Left kidney (tissue), 2 donors: ENCODE results near the gene CDK2AP2. TPM values are rescaled to one million over a fixed set of nuclear protein-coding genes. Genes with fewer than 3 reads are reported as not detected.

ENCODE experiments used
- DNase-seq: peaks from one replicate; pipeline ENCODE4 v3.0.0-alpha.2; 2013
- polyA plus RNA-seq: library from polyadenylated mRNA; unstranded; fragments of 120-200 nt; gene quantifications from one replicate; pipeline ENCODE4 v1.2.1, GENCODE V29; 2013; ENCODE audit not compliant: insufficient read length

CDK2AP2 gene
- polyA plus RNA-seq, 1 donor, result 32.8 TPM

DNA sequence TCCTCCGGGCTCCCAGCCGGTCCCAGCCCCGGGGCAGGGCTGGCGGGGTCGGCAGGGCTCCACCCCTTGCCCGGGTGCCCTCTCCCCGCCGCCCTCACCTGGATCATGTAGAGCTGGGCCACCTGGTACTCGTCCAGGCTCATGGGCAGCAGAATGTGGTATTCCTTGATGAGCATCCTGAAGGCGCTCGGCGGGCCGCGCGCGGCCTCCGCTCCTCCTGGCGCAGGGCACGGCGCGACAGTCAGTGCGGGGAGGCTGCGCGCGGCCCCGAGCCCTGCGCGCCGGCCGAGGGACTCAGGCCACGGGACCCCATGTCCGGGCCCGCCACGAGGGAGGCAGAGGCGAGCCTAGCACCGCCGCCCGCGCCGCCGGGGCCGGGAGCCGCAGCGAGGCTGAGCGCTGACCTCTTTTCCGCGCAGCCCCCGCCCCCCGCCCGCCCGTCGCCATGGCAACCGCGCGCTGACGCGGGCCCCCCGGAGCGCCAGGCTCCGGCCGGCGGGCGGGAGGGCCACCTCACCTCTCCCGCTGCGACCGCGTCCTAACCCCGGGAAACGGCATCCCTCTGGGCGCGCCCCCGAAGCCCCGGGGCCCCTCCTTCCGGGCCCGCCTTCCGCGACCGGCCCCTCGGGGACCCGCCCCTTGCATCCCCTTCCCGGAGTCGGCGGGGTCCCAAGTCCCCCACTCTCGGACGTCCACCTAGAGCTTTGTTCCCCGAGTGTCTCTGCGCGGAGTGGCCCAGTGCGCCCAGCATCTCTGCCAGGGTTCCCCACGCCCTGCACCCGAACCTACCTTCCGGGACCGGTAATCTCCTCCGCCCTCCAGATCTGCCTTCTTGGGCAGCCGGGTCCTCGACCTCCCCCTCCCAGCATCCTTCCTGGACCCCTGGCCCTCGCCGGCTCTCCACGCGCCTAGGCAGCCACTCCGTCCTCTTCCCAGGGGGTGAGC, 3.7 kb downstream of the CDK2AP2 start:
- peak; percentile 25 for DNase-seq

DNA sequence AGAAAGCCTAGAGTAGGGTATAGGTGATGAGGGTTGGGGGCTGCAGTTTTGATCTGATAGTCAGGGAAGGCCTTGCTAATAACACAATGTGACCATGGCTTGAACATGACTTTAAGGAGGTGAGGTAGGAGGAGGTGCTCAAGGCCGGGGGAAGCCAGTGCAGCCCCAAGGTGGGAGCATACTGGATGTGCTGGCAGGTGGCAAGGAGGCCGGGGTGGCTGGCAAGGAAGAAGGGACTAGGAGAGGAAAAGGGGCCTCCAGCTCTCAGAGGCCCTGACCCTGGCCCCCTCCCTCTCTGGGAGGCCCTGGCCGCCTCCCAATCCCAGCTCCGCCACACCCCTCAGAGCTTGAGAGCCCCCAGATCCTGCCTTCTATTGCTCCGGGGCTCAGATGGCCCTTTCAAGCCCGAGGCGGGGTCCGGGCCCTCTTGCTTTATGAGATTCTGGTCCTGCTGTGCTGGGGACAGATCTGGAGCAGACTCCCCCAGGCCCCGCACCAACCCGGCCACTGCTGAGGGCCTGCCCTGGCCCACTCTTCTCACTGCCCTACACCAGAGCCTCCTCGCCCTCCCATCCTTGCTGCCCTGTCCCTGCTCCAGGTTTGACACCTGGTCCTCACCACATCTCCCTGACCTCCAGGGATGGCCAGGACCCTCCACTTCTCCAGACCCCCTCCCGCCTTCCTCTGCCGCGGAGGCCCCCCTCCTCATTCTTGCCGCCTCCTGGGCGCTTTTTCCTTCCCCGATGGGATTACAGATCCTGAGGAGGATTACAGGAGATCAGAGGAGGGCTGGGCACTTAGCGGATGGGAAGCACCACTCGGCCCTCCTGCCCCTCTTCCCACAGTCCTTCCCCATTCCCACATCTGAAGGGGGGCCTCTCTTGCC, 4.6 kb downstream of the CDK2AP2 start:
- DNase-seq, result no peak

DNA sequence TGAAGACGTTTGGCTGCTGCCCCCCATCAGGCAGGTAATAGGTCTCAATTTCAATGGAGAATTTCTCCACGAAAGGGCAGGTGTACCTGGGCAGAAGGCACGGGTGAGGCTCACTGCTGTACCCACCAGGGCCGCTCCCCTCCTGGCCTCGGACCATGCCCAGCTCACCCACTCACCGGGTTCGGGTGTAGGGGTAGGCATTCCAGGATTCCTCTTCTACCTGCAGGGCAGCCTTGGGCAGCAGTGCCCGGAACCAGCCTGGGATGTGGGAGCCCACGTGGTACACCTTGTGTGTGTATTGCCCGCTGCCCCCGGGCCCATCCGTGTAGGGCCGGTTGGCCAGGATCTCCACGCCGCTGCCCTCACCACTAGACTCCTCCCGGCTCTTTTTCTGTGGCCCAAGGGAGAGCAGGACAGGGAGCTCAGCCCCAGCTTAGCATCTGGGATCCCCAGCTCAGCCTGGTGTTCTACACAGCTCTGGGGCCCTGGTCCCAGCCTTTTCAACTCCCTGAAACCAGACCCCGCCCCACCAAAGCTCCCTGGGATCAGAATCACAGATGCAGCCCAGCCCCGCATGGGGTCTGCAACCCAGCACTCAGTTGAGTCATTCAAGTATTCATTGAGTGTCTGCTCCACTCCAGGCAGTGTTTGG, 5.5 kb downstream of the CDK2AP2 start:
- DNase-seq, result no peak

DNA sequence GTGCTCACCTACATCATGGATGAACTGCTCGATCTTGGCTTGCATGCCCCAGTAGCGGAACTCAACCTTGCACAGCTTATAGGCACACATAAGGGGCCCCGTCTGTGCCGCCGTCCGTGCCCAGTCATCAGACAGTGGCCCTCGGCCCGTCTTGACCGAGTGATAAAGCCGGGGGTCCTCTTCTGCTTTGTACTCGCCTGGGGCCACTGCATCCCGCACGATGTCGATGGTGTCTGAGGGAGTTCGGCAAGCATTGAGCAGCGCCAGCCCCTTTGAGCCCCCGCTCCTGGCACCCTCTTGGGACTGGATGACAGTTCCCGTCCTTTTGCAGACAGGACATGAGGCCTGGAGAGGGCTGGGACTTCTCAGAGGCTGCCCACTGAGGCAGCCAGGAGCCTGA, 6.1 kb downstream of the CDK2AP2 start:
- no peak for DNase-seq

DNA sequence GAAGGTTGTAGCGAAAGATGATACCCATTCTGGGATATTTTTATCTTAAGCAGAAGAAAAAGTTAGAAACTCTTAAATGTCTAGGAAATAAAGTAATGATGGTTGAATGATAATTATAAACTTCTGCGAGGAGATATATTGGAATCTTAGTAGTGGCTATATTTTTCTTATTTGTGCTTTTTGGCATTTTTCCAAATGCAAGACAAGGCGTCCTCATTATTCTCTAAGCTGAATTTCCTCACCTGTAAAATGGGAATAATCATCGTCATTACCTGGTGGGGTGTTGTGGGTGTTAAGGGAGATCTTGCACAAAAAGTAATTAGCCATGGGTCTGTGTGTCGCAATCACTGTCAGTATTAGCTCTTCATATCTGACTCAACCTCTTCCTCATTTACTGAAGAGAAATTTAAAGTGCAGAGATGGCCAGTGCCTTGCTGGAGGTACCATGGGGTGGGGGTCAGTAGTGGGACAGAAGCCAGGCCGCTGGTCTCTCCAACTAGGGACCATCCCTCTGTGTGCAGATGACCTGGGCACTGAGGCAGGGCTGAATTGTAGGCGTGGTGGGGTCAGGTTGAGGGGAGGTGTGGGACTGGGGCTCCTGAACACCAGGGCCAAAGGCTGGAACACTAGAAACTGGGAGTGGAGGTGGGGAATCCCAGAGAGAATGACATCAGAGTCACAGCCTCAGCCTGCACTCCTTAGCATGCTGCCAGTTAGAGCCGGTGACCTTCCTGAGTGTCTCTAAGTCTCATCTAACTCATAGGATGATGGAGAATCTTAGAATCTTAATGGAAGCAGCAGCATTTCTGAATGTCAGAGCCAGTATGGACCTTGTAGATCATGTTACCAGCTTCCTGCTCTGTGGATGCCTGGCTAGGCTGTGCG, 6.9 kb downstream of the CDK2AP2 start:
- DNase-seq, result no peak

DNA sequence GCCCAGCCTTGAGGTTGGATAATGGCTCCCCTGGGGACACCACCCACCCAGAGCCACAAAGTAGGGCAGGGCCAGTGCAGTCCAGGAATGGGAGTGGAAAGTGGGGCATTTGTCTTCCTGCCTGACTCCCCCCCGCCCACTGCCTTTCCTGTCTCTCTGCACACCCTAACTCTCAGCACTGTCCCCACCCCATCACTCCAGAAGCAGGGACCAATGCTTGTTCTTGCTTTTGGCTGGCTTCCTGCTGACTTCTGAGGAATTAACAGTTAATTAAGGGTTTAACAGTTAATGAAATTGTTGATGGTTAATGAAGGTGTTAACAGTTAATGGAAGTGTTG, 7.5 kb downstream of the CDK2AP2 start:
- DNase-seq, result no peak

DNA sequence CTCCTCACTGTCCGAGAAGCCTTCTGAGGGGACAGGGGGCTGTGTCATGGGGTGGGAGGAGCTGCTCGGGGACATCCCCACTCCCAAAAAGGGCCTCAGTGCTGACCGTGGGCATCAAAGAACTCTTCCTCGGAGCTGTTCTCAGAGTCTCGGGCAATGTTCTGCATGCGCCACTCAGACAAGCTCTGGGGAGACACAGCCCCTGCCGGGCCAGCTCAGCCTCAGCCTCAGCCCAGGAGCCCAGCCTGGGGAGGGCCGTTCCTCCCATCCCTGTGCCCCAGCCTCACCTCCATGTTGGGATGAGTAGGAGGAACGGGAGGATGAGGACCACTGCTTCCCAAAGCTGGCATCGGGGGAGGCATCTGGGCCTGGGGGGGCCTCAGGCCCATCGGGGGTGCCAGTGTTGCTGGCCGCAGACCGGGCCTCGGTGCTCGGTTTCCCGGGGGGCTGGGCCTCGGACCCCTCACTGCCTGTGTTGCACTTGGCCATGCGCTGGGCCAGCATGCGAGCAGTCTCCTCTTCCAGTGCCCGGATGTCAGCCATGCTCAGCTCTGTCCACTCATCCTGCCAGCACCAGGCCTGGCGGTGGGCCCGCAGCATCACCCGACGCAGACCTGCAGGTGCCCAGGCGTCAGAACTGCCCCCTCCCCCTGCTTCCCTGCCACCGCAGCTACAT, 8.0 kb downstream of the CDK2AP2 start:
- DNase-seq, result no peak

DNA sequence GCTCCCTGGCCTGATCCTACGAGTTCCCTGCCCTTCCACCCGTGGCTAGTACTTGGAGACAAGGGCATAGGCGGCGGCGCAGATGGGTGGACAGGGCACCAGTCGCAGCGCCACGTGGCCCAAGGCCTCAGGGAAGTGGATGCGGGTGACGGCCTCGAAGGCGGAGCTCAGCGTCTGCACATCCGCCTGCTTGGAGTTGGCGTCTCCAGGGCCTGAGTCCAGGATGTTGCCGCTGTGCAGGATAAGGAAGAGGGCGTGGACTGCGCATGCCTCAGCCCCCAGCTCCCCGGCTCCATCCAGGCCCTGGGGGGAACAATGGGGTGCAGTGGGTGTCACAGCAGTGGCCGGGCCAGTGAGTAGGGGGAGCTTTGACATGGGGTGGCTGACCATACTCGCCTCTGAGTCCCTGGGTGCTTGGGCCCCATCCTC, 9.4 kb downstream of the CDK2AP2 start:
- DNase-seq, result no peak

DNA sequence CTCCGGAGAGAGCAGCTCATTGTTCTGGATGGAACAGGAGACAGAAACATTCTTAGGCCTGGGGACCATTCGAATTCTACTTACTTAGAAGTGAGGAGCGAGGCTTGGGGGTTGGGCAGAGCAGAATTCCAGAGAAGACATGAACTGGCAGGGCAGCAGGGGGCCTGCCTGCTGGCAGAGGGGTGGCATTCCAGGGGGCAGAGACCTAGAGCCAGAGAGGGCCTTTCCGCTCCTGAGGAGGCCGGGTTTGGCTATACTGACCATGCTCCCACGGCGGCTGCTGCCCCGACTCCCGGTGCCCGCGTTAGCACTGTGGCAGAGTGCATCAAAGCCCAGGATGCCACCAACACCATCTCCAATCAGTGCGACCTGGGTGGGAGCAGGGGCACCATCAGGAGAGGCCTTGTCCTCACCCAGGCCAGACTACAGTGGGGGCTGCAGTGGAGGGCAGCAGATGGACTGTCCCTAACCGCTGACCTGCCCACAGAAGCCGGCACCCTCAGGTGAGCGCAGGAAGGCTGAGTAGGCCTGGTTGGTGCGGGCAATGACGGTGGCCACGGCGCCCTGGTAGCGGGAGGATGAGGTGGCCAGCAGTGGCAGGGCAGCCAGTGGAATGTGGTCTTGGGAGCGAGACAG, 10.2 kb downstream of the CDK2AP2 start:
- DNase-seq, result no peak

DNA sequence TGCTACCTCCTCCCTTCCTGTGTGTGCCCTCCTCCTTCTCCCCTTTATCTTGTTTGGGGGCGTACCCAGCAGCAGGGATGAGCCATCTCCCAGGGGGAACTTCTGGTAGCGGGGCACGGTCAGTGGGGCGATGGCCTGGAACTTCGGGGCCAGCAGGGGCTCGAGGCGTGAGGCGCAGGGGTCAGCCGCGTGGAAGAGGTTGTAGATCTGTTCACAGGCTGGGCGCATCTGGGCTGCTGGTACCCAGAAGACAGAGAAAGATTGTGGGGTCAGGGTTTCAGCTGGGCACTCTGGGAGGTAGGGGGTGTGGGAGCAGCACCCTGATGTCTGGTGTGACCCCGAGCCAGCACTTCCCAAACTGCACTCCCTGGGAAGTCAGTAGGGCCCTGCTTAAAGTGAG, 11.8 kb downstream of the CDK2AP2 start:
- DNase-seq, result no peak

DNA sequence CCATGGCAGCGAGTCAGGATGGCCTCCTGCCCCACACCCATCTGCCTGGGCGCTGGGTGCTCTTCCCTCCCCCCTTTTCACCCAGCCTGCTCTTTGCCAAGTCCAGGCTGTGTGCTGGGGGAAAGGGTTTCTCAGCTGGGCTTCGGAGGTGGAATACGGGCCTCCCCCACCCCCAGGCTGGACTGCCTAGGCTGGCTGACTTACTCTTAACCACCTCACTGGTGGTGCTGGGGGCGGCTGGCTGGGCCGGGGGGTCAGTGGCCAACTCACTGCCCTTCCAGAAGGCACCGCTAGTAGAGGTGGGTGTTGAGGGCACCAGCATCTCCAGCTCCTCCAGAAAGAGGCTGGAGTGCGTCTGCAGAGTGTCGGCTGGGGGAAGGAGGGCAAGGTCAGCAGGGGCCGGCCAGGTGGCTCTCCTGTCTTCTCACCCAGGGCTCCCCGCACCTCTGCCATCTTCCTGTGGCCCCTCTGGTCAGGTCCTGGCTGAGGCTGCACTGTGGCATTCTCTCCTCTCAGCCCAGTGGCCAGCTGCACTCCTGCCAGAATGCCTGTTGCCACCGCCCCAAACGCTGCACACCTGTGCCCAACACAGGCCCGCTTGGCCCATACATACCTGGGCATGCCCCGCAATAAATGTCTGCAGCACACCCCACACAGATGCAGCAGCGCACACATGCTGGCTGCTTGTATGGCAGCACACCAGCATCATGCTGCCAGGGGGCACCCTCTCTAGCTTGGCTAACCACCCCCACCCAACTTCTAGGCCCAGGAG, 12.5 kb downstream of the CDK2AP2 start:
- no peak for DNase-seq

DNA sequence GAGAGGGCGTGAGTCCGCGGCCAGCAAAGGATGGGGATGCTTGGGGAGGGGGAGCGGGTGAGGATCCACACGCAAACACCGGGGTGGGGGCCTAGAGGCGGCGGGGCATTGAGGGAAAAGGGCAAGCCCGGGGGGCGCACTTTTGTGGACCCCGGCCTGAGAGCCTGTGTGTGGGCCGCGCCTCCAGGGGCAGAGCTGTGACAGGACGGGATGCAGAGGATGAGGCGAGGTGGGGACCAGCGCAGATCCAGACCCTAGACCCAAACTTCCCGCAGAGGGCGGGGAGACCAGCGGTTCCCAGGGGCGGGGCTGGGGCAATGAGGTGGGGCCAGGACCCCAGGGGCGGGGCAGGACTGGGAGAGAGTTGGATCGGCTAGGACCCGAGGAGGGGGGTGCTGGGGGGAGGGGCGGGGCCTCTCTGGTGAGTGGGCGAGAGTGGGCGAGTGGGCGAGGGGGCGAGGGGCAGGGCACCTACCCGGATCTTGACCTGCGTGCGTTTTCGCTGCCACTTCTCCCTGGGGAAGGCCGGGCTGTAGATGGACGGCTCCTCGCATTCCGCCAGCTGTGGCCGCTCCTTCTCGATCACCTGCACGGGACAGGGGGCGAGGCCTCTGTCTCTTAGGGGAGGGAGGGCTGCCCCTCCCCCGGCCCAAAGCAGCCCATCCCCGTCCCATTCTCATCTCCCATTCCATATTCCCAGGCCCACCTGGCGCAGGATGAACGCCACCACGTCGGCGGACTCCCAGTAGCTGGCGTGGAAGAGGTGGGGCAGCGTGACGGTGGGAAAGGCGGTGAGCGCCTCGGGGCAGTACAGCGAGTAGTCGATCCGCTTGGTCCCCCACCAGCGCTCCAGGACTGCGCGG, 13.4 kb downstream of the CDK2AP2 start:
- no peak for DNase-seq

DNA sequence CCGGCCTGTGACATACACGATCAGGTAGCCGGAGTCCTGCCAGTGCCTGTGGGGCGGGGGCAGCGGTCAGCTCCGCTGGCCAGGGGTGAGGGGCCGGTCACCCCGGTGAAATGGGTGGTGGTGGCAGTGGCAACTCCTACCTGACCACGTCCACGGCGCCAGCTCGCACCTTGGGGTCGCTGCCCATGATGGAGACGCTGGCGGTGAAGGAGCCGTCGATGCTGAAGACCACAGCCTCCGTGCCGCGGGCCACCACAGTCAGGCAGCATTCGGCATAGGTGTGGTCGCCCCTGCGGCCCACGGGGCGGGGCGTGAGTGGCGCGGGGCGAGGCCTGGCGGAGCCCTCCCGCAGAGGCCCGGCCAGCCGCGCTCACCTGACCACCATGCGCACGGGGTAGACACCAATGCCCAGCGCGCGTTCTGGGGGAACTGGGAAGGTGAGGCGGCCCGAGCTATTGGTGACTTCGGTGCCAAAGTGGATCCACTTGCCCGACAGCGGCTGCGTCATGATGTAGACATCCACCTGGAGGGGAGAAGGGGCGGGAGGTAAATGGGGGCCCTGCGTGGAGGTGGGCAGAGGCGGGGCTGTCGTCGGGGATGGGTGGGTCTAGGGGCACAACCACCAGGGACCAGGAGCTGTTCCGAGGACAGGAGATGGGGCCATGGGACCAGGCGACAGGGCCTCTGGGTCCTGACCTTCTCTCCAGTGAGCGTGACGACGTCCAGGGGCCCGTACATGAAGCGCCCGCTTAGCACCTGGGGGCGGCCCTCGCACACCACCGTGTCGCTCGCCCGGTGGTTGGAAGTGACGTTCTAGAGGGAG, 14.2 kb downstream of the CDK2AP2 start:
- no peak for DNase-seq

DNA sequence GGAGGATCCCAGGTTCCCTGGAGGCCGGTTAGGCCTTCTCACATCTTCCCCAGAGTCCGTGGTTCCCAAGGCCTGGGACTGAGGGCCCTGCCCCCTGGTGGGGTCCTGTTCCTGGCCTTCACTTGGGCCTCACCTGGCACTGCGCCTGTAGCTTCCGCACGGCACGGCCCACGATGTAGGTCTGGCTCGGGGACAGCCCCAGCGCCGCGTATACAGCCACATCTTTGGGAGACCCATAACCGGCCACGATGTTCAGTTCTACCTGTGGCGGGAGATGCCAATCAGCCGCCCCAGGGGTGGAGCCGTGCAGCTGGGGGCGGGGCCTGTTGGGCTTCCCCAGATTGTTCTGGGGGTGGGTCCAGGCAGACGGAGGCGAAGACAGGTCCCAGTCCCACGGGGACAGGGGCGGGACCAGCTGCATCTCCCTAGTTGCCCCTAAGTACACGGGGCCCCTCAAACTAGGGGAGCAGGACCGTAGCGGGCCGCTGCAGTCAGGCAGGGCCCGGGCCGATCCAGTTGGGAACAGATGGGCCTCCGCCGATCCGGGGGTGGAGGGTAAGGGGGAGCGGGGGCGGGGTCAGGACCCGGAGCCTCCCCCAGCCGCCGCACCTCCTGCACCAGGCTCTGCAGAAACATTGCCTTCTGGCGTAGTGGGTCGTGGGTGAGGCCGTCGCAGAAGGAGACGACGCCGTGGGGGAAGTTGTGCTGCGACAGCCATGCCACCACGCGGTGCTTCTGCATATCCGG, 15.0 kb downstream of the CDK2AP2 start:
- DNase-seq, result no peak

DNA sequence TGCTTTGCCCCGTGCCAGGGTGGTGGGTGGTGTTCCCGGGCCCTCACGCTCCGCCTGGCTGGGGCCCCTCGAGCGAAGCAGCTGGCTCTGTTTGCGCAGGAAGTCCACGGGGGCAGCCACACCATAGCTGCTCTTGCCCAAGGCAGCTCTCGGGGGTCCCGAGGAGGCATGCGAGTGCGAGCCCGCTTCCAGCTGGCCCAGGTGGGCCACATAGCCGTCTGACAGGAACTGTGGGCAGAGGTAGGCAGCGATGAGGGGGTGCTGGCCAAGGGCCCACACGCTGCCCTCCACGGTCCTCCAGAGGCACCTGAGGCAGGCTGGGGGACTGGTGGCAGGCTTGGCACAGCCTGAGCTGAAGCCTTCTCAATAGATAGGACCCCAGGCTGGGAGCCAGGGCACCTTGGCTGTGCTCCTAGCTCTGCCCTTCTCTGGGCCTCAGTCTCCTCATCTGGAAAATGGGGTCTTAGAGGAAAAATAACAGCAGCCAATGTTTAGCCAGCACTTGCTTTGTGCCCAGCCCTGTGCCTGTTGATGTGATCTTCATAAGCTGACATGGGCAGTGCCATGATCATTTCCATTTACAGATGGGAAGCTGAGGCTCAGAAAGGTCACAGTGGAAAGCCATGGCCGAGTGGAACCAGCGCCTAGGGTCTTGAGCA, 15.8 kb downstream of the CDK2AP2 start:
- DNase-seq, result no peak
